IMR-90 (cell line): ENCODE results near the gene LAMB3. TPM values are rescaled to one million over a fixed set of nuclear protein-coding genes. Genes with fewer than 3 reads are reported as not detected.
A peak's percentile ranks its signal among the peaks of the same experiment; 100 is the strongest.

ENCODE experiments used
- ATAC-seq: fragments of 200-7000 bp; cut with Tn5 transposase; 2 replicates; pipeline ENCODE4 v1.9.1; 2020; ENCODE audit warnings: low read depth, mild to moderate bottlenecking, moderate library complexity
- BruUV-seq: library from RNA; stranded (reverse); fragments of 400-500 nt; replicated peaks from 2 replicates; lab custom pipeline; 2021; lab: Mats Ljungman, UMichigan
- CTCF ChIA-PET: fragments of 300-600 bp; formaldehyde crosslinking; extraction: SDS; loops from one replicate; lab custom pipeline; 2021; ENCODE audit warnings: antibody characterized with exemption; lab: Yijun Ruan, JAX
- POLR2A ChIA-PET: fragments of 300-600 bp; sonication (Branson Sonifier 250); formaldehyde crosslinking; loops from one replicate; lab custom pipeline; 2022; ENCODE audit warnings: antibody characterized with exemption; ENCODE audit not compliant: unreplicated experiment; lab: Charles Lee
- DNase-seq: peaks from one replicate; pipeline ENCODE4 v3.0.0; 2013
- H2AFZ ChIP-seq: replicated peaks from 2 replicates; pipeline ENCODE3; 2013; ENCODE audit warnings: low read length, mild to moderate bottlenecking; ENCODE audit not compliant: poor library complexity
- H2AK5ac ChIP-seq: 2 replicates; pipeline ENCODE4 v1.6.1; 2013; ENCODE audit warnings: low read depth, low read length, inconsistent platforms
- H2AK9ac ChIP-seq: replicated peaks from 2 replicates; pipeline ENCODE3; 2013; ENCODE audit warnings: mild to moderate bottlenecking, low read depth, low read length, moderate library complexity; ENCODE audit not compliant: poor library complexity
- H2BK120ac ChIP-seq: 2 replicates; pipeline ENCODE4 v1.6.1; 2013; ENCODE audit warnings: low read depth, low read length, inconsistent platforms
- H2BK15ac ChIP-seq: 3 replicates; pipeline ENCODE4 v1.6.1; 2013; ENCODE audit warnings: low read depth, low read length, inconsistent platforms
- H2BK20ac ChIP-seq: 2 replicates; pipeline ENCODE4 v1.6.1; 2013; ENCODE audit warnings: low read depth, mild to moderate bottlenecking, inconsistent platforms, low read length, moderate library complexity
- H2BK5ac ChIP-seq: 2 replicates; pipeline ENCODE4 v1.6.1; 2013; ENCODE audit warnings: mild to moderate bottlenecking, low read depth, low read length, inconsistent platforms; ENCODE audit not compliant: poor library complexity, severe bottlenecking
- H3K14ac ChIP-seq: replicated peaks from 2 replicates; pipeline ENCODE4 v1.6.1; 2013; ENCODE audit warnings: low read depth, low read length, inconsistent platforms
- H3K18ac ChIP-seq: 2 replicates; pipeline ENCODE4 v1.6.1; 2013; ENCODE audit warnings: low read depth, low read length, control low read depth
- H3K23ac ChIP-seq: 2 replicates; pipeline ENCODE4 v1.6.1; 2013; ENCODE audit warnings: low read depth, low read length, inconsistent platforms
- H3K27ac ChIP-seq: 2 replicates; pipeline ENCODE4 v1.5.1; 2013; ENCODE audit warnings: mild to moderate bottlenecking, control low read depth, low read length; ENCODE audit not compliant: insufficient read depth
- H3K27me3 ChIP-seq: 2 replicates; pipeline ENCODE4 v1.6.1; 2013; ENCODE audit warnings: low read length; ENCODE audit not compliant: control insufficient read depth, insufficient read depth
- H3K36me3 ChIP-seq: 2 replicates; pipeline ENCODE4 v1.6.1; 2013; ENCODE audit warnings: low read length, mixed read lengths; ENCODE audit not compliant: control insufficient read depth, insufficient read depth
- H3K4ac ChIP-seq: 2 replicates; pipeline ENCODE4 v1.6.1; 2013; ENCODE audit warnings: low read depth, low read length, inconsistent platforms
- H3K4me1 ChIP-seq: 2 replicates; pipeline ENCODE4 v1.6.1; 2013; ENCODE audit warnings: low read length, mixed read lengths; ENCODE audit not compliant: control insufficient read depth, insufficient read depth
- H3K4me2 ChIP-seq: 2 replicates; pipeline ENCODE4 v1.6.1; 2013; ENCODE audit warnings: low read depth, mild to moderate bottlenecking, control low read depth, low read length, moderate library complexity
- H3K4me3 ChIP-seq: 2 replicates; pipeline ENCODE4 v1.5.1; 2013; ENCODE audit warnings: low read depth, mild to moderate bottlenecking, control low read depth, low read length, moderate library complexity; ENCODE audit not compliant: insufficient read depth
- H3K56ac ChIP-seq: 2 replicates; pipeline ENCODE4 v1.6.1; 2013; ENCODE audit warnings: low read length, inconsistent platforms; ENCODE audit not compliant: insufficient read depth; ENCODE audit errors: extremely low read depth
- H3K79me1 ChIP-seq, 2 experiments: 2 replicates each; pipeline ENCODE4 v1.6.1; 2013; ENCODE audit warnings: low read length in 2 of 2, inconsistent platforms in 1 of 2, low read depth in 1 of 2
- H3K9ac ChIP-seq: 2 replicates; pipeline ENCODE4 v1.6.1; 2013; ENCODE audit warnings: low read depth, low read length, control low read depth
- H3K9me1 ChIP-seq: 2 replicates; pipeline ENCODE4 v1.6.1; 2013; ENCODE audit warnings: low read length, inconsistent platforms; ENCODE audit not compliant: insufficient read depth
- H3K9me3 ChIP-seq: 2 replicates; pipeline ENCODE4 v1.6.1; 2013; ENCODE audit warnings: low read length; ENCODE audit not compliant: control insufficient read depth, insufficient read depth
- H4K20me1 ChIP-seq: 2 replicates; pipeline ENCODE4 v1.6.1; 2013; ENCODE audit warnings: low read length, inconsistent platforms; ENCODE audit not compliant: insufficient read depth
- H4K5ac ChIP-seq: 2 replicates; pipeline ENCODE4 v1.6.1; 2013; ENCODE audit warnings: mild to moderate bottlenecking, low read depth, low read length, control low read depth
- H4K8ac ChIP-seq, 2 experiments: 2 replicates each; pipeline ENCODE4 v1.6.1; 2013; ENCODE audit warnings: low read depth in 2 of 2, low read length in 2 of 2, control low read depth in 1 of 2, inconsistent platforms in 1 of 2
- H4K91ac ChIP-seq: 2 replicates; pipeline ENCODE4 v1.6.1; 2013; ENCODE audit warnings: low read depth, low read length, inconsistent platforms; ENCODE audit not compliant: insufficient read depth
- CHD1 ChIP-seq: IDR thresholded peaks from 2 replicates; pipeline ENCODE4 v1.6.1; 2012; ENCODE audit warnings: low read depth, low read length, improper control_type of control experiment
- CTCF ChIP-seq: conservative IDR thresholded peaks from 2 replicates; pipeline ENCODE4 v1.5.1; 2012; ENCODE audit warnings: mild to moderate bottlenecking, low read depth, low read length, improper control_type of control experiment
- MAZ ChIP-seq: IDR thresholded peaks from 2 replicates; pipeline ENCODE4 v1.6.1; 2012; ENCODE audit warnings: low read depth, mild to moderate bottlenecking, low read length, improper control_type of control experiment, moderate library complexity, borderline replicate concordance
- POLR2A ChIP-seq: IDR thresholded peaks from 2 replicates; pipeline ENCODE4 v1.6.1; 2012; ENCODE audit warnings: mild to moderate bottlenecking, low read depth, low read length
- RAD21 ChIP-seq: IDR thresholded peaks from 2 replicates; pipeline ENCODE4 v1.6.1; 2012; ENCODE audit warnings: low read length, improper control_type of control experiment
- RCOR1 ChIP-seq: IDR thresholded peaks from 2 replicates; pipeline ENCODE4 v1.6.1; 2012; ENCODE audit warnings: mild to moderate bottlenecking, low read length, improper control_type of control experiment; ENCODE audit not compliant: insufficient replicate concordance
- SMC3 ChIP-seq: fragments of 150-350 bp; IDR thresholded peaks from 2 replicates; pipeline ENCODE4 v1.6.1; 2016; ENCODE audit warnings: low read depth, mild to moderate bottlenecking, antibody characterized with exemption, low read length, moderate library complexity
- WGBS, 2 experiments: methylation state at CpG; one replicate each; pipeline versions ENCODE4 v1.1.5 to v1.1.7; 2013; ENCODE audit warnings: missing lambda C conversion rate in 2 of 2; ENCODE audit not compliant: insufficient read length in 1 of 2; ENCODE audit errors: extremely low coverage in 2 of 2; 5-methylcytosine and 5-hydroxymethylcytosine counted together
- dilution Hi-C: fragments of 300-500 bp; cut with HindIII; formaldehyde crosslinking; loops from one replicate; pipeline ENCODE4 v1.14.3; 2018; ENCODE audit warnings: low sequenced_read_pairs; ENCODE audit not compliant: unreplicated experiment
- in situ Hi-C: fragments of 300-500 bp; cut with MboI; formaldehyde crosslinking; loops from 3 replicates; pipeline ENCODE4 v1.14.3; 2019; ENCODE audit warnings: low sequenced_read_pairs, inconsistent platforms, mixed read lengths
- intact Hi-C: fragments of 100-400 bp; cut with micrococcal nuclease; formaldehyde crosslinking; loops from 2 replicates; pipeline ENCODE4 v1.10.0; 2022
- polyA plus RNA-seq, 3 experiments: library from polyadenylated mRNA; depleted of rRNA; stranded (reverse); fragments of >200 nt; gene quantifications; 2 replicates each; pipeline ENCODE4 v1.2.3, GENCODE V29; 2012; ENCODE audit warnings: low replicate concordance in 1 of 3
- total RNA-seq: library from RNA; depleted of rRNA; stranded (reverse); fragments of >200 nt; gene quantifications from 2 replicates; pipeline ENCODE4 v1.2.3, GENCODE V29; 2012
- TF ChIP-seq, protein P1 (sequence below): fragments of 150-350 bp; IDR thresholded peaks from 2 replicates; pipeline ENCODE4 v1.6.1; 2017; ENCODE audit warnings: mild to moderate bottlenecking, antibody characterized with exemption, low read length, low read depth

Gene LAMB3
- total and polyA plus RNA-seq, 2 of the 4 experiments (the other 2 are of a cell fraction), result 0.72 to 2.1 TPM

- no peak overlapping the region for H3K4ac ChIP-seq
- H2AK5ac ChIP-seq, result no peak overlapping the region
- H4K20me1 ChIP-seq, result no peaks in the 10 kb centered on the region
- in situ Hi-C loops, result no loop called here
- CTCF ChIA-PET, result no interaction called here
- H3K4me2 ChIP-seq, result no peak overlapping the region
- H3K79me1 ChIP-seq, result no peaks in the 10 kb centered on the region
- H3K9ac ChIP-seq, result no peak overlapping the region
- H3K27me3 ChIP-seq, result peaks cover 12% of the 10 kb centered on the region
- no peak overlapping the region for H3K18ac ChIP-seq
- no peaks in the 10 kb centered on the region for H3K9me3 ChIP-seq
- no peak overlapping the region for H4K8ac ChIP-seq
- no peaks in the 10 kb centered on the region for H3K9me1 ChIP-seq
- H3K56ac ChIP-seq, result no peak overlapping the region
- ATAC-seq (no peak), DNase-seq (peak; percentile 43)
- H2AK9ac ChIP-seq, result no peak overlapping the region
- no peak overlapping the region for H3K23ac ChIP-seq
- no peak overlapping the region for H2BK15ac ChIP-seq
- no CpG with 5 or more reads among the region's 1 CpG for WGBS, 2 experiments
- TF ChIP-seq RCOR1, result no peak
- TF ChIP-seq SMC3, result no peak
- no peak for TF ChIP-seq RAD21
- TF ChIP-seq, protein P1, sequence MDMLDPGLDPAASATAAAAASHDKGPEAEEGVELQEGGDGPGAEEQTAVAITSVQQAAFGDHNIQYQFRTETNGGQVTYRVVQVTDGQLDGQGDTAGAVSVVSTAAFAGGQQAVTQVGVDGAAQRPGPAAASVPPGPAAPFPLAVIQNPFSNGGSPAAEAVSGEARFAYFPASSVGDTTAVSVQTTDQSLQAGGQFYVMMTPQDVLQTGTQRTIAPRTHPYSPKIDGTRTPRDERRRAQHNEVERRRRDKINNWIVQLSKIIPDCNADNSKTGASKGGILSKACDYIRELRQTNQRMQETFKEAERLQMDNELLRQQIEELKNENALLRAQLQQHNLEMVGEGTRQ, result no peak
- no peak for TF ChIP-seq CTCF
- TF ChIP-seq POLR2A, result no peak
- no peak for TF ChIP-seq CHD1
- no peak for TF ChIP-seq MAZ
- no peak overlapping the region for H2AFZ ChIP-seq
- H3K4me3 ChIP-seq, result no peak overlapping the region
- H3K14ac ChIP-seq, result no peak overlapping the region
- BruUV-seq, result no TSS peak
- H2BK5ac ChIP-seq, result no peak overlapping the region
- H3K36me3 ChIP-seq, result no peaks in the 10 kb centered on the region
- H2BK120ac ChIP-seq, result no peak overlapping the region
- POLR2A ChIA-PET, result no interaction called here
- no peaks in the 10 kb centered on the region for H3K4me1 ChIP-seq
- no peak overlapping the region for H2BK20ac ChIP-seq
- intact Hi-C loops, result loop anchor here (2.0 kb wide), 1 partner anchor 365 kb away; no protein-coding TSS in a partner anchor
- no peak overlapping the region for H3K27ac ChIP-seq
- dilution Hi-C loops, result no loop called here
- H4K91ac ChIP-seq, result no peak overlapping the region
- H4K5ac ChIP-seq, result no peak overlapping the region
Observed at GRCh38 chr1:209567698-209568175, 84.5 kb downstream of the LAMB3 start.
